Skin of body (tissue), 2 donors: ENCODE results near the gene XRCC2. TPM values are rescaled to one million over a fixed set of nuclear protein-coding genes. Genes with fewer than 3 reads are reported as not detected.
"Not testable (repeated sequence)": the region's sequence is repeated elsewhere in the genome, so short reads cannot be mapped to it uniquely, and the experiment has no call there.

Source experiments
- DNase-seq: peaks from one replicate; lab custom pipeline; 2025; lab: John Stamatoyannopoulos, UW
- total RNA-seq: library from RNA; depleted of rRNA; stranded (reverse); fragments of >200 nt; gene quantifications from one replicate; pipeline ENCODE4 v1.2.3, GENCODE V29; 2014

XRCC2 gene
- 3.6 TPM for total RNA-seq

GRCh38 chr7:152675759-152676636 lies at the start of gene XRCC2:
Gene XRCC2, minus strand, starts transcription at chr7:152676141. Its CDS starts 62 bp downstream, at chr7:152676079.
- peak; percentile 94 for DNase-seq

GRCh38 chr7:152723364-152723763 lies 47.4 kb upstream of the XRCC2 start:
- DNase-seq: no peak

- DNase-seq: not testable (repeated sequence)
These were observed 36.6 kb upstream of the XRCC2 start for GRCh38 chr7:152712412-152713042.

- no peak for DNase-seq
These were observed 35.6 kb upstream of the XRCC2 start for GRCh38 chr7:152711444-152711944.

GRCh38 chr7:152710153-152710442 lies 34.2 kb upstream of the XRCC2 start:
- no peak for DNase-seq

- DNase-seq: no peak
These were observed 33.6 kb upstream of the XRCC2 start for GRCh38 chr7:152709287-152710152.

GRCh38 chr7:152704796-152705384 lies 28.9 kb upstream of the XRCC2 start:
- DNase-seq: no peak

- no peak for DNase-seq
These were observed 23.1 kb upstream of the XRCC2 start for GRCh38 chr7:152699079-152699478.

GRCh38 chr7:152697268-152697974 lies 21.5 kb upstream of the XRCC2 start:
- not testable (repeated sequence) for DNase-seq

GRCh38 chr7:152692196-152692595 lies 16.3 kb upstream of the XRCC2 start:
- DNase-seq: not testable (repeated sequence)

- no peak for DNase-seq
These were observed 7.4 kb upstream of the XRCC2 start for GRCh38 chr7:152683297-152683696.

GRCh38 chr7:152677808-152678670 lies 2.1 kb upstream of the XRCC2 start:
- no peak for DNase-seq

GRCh38 chr7:152674860-152675758 lies 832 bp downstream of the XRCC2 start:
- no peak for DNase-seq

GRCh38 chr7:152673897-152674296 lies 2.0 kb downstream of the XRCC2 start:
- DNase-seq: no peak

- no peak for DNase-seq
These were observed 3.3 kb downstream of the XRCC2 start for GRCh38 chr7:152672626-152673025.

- no peak for DNase-seq
These were observed 6.2 kb downstream of the XRCC2 start for GRCh38 chr7:152669758-152670157.

- DNase-seq: no peak
These were observed 7.0 kb downstream of the XRCC2 start for GRCh38 chr7:152668975-152669374.

- no peak for DNase-seq
These were observed 8.0 kb downstream of the XRCC2 start for GRCh38 chr7:152667958-152668357.

- no peak for DNase-seq
These were observed 9.9 kb downstream of the XRCC2 start for GRCh38 chr7:152666078-152666477.
